HT-29 (cell line): ENCODE measurements around the gene SLC46A2. TPM values are rescaled to one million over a fixed set of nuclear protein-coding genes. Genes with fewer than 3 reads are reported as not detected.
A peak's percentile ranks its signal among the peaks of the same experiment; 100 is the strongest.

Source experiments
- DNase-seq: peaks from one replicate; pipeline ENCODE4 v3.0.0-alpha.2; 2015; ENCODE audit warnings: low spot score
- total RNA-seq: library from RNA; depleted of rRNA; stranded (reverse); fragments of >200 nt; shearing (Covaris generic); gene quantifications from 2 replicates; pipeline ENCODE4 v1.2.3, GENCODE V29; 2014

SLC46A2 gene
- total RNA-seq, 1 experiment from 2014 or later: not detected

DNA sequence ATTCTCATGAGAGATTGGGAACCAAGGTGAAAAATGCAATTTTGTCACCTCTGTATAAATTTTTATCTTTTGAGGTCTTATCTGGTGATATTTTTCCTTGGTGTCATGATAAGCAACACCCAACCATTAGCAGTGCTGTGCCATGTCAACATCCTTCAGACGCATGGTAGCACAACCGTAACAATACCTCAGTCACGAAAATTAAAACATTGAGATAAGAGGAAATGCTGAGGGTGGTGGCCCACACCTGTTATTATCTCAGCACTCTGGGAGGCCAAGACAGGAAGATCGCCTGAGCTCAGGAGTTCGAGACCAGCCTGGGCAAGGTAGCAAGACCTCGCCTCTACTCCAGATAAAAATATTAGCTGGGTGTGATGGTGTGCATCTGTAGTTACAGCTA lies 32.7 kb downstream of the SLC46A2 start:
- no peak for DNase-seq

DNA sequence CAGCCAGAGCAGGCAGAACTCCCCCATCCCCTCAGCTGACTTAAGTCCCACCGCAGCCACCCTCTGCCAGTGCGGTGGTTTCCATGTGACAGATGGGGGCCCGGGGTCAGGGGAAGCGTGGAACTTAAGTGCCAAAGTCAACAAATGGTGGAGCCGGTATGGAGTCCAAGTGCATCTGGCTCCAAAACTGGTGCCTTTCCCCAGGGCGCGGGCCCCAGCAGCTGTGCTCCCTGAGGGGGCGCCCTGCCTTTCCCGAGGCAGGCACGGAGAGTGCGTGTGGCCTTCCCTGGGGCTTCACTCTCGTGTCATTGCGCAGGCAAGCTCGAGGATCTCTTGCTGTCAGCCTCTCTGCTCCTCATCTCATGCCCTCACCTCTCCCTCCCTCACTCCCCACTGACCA lies 33.8 kb downstream of the SLC46A2 start:
- DNase-seq: no peak

DNA sequence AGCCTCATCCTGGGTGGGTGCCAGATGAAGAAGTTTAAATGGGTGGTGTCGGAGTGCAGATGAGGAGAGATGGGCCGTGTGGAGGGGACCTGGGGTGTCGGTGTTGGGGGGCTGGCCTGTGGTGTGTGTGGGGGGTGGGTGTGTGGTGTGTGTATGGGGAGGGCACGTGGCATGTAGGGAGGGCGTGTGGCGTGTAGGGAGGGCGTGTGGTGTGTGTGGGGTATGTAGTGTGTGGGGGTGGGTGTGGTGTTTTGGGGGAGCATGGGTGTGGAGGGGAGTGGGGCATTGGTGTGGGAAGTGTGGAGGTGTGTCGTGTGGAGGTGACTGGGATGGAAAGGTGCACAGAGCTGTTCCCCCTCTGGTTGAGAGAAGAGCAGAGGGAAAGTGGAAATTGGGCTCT lies 34.5 kb downstream of the SLC46A2 start:
- no peak for DNase-seq

DNA sequence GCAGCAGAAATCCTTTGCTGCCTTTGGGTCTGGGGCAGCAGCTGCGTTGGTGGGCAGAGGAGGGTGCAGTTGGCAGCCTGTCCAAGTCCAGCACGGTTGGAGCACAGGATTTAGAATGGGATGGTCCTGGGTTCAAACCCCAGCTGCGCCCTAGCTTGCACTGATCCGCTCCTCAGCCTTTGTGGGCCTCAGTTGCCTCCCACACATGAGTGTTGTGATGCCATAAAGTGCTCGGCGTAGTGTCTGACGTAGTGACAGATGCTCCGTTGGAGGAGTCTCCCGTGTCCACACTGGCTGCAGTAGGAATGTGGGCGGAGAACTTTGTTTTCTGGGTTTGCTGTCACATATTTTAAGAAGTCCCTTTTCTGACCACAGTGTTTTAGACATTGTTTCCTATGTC lies 36.0 kb downstream of the SLC46A2 start:
- DNase-seq: no peak

DNA sequence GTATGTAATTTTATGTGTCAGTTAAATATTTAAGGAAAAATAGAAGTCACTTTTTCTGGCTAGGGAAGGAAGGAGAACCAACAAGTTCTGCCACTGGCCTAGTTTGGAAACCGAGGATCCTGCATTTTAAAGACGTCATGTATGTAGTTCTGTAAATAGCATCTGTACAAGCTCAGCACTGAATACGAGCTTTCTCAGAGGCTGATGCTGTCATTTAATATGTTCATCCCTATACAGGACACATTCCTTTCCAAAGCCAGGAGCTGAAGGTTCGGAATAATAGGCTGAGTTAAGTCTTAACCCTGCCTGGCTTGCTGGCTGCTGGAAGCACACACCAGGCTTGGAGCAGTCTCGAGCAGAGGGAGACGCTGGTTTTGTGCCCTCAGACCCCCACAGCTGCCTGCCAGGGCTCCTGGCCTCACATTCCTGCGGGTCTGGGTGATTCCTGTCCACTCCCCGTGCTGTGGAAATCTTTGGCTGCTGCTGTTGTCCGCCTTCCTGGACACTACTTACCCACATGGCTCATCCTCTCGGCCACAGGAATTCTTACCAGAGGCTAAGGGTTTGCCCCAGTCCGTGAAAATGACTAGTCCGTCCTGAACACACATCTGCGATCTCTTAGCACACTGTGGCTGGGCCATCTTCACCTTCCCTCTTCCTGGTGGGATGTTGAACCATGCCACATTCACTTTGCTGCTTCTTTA lies 36.6 kb downstream of the SLC46A2 start:
- no peak for DNase-seq

DNA sequence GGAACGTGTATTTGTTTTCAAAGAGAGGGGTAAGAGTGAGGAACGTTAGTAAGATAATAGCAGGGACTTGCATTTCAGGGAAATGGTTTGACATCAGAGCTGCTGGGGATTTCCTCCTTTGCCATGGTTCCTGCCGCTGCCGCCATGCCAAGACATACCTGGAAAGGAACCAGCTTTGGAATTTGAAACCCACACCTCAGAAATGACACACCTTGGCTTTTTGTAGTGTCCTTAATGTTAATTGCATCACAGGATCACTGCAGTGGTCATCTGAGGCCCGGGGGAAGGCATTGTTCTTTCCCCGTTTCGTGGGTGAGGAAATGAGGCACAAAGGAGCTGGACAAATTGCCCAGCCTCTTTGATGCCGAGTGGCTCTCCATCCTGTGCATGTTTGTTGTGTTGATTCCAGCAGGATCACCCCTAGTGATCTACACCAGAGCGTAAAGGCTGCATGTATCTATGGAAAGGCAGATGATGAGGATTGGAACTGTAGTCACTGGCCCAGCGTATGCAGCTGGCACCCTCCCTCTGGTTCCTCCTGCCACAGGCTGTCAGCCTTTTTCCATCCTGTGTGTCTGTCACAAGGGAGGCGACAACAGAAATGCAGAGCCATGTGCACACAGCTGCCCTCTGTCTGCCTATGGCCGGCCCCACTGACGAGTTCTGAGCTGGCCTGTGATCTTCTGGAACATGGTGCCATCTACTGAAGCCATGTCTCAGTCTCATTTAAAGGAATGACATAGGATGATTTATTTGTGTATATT lies 37.8 kb downstream of the SLC46A2 start:
- no peak for DNase-seq

DNA sequence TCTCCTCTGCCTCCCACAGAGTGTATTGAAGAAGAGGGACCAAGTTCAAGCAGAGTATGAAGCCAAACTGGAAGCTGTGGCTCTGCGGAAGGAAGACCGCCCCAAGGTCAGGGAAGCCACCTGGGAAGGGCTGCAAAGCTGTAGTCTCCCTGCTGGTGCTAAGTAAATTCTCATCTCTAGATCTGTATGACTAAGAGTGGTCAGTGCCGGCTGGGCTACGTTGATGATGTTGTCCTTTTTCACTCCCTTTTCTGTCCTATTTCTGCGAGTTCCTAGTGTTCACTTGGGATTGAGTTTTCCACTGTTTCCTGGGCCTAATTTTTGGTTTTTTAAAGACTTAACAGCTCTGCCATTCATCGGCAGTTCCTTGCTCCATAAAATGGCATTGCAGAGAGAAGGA lies 39.8 kb downstream of the SLC46A2 start:
- DNase-seq: no peak

DNA sequence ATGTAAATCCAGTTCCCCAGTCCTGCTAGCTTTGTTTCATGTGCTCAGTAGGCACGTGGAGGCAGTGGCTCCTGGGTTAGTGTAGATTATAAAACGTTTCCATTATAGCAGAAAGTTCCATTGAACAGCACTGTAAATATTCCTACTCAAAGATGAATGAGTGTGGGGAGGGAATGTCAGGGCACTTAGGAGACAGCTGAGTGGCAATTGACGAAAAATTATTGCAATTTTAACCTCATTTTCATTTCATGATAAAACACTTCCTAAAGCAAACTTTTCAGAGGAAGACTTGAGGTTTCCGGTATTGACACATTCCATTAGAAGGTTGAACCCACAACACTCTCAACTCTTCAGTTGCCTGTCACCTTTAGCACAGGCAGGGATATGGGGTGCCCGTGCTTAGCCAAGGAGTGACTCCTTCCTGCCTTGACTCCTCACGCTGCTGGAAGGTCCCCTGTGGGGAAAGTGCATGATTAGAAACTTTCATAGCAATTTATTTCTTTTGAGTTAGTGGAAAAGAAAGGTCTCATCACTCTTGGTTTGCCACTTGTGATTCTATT lies 41.2 kb downstream of the SLC46A2 start:
- no peak for DNase-seq

DNA sequence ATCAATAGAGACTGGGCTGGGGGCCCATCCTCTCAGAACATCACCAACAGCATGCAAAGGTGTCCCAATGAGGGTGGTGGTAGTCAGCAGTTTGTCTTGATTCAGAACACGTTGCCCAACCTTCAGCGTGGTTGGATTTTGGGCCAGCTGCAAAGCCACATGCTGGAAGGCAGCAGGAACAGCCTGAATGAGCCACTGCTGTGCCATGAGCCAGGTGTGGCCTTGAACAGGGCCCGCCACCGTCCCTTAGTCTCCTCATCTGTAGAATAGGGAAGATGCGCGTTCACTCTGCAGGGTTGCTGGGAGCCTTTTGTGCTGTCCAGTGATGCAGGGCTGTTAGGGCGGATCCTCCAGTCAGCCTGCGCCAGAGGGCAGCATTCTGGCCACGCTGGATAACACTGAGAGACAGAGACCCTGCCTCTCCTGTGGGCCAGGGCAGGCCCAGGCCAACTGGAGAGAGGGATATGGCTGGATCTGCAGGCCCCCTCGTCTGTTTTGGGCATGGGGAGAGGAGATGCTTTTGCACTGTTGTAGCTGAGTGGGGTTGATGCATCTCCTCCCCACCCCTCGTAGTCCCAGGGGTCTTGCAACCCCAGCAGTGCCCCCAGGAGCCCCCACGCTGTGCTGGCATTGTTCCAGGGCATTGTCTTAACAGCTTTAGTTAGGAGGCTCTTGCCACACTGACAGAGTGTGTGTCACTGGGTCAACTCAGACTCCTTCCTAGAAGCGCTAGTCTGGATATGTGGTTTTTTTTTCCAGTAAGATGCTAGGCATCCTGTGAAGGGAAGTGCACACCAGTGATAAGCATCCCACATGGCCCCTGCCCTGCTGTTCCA lies 42.1 kb downstream of the SLC46A2 start:
- no peak for DNase-seq

DNA sequence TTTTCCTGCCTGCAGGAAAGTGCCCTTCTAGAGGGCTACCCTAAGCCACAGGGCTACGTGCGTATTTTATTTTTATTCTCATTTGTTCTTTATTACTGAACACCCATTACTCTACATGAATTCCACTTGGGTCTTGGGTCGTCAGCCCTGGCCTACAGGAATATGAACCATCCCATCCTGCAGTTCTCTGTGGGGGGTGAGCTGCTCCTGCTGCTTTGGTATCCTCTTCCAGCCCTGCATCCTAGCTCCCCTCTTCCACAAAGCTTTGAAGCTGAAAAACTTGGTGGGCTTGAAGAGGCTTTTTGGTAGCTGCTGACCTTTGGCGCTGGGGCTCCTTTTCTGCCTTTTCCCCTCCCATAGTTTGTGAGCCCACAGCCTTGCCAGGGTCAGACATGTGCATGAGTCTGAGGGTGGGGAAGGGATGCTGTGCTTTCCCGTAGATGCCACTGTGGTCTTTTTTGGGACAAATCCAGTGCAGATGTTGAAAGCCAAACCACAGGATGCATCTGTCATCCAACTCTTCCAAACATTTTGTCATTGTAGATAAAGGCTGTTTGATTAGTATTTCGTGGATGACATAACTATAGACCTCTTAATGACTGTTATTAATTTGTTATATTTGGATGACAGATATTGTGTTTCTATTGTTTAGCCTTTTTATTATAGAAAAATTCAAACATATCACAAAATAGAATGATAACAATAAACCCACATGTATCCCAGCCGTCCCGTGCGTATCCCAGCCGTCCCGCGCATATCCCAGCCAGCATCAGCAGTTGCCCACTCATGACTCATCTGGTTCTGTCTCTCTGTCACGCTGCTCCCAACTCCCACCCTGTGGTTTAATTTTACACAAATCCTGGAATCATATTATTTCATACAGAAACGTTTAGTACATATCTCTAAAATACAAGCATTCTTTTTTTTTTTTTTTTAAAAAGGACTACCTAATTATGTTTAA lies 43.9 kb downstream of the SLC46A2 start:
- DNase-seq: no peak

DNA sequence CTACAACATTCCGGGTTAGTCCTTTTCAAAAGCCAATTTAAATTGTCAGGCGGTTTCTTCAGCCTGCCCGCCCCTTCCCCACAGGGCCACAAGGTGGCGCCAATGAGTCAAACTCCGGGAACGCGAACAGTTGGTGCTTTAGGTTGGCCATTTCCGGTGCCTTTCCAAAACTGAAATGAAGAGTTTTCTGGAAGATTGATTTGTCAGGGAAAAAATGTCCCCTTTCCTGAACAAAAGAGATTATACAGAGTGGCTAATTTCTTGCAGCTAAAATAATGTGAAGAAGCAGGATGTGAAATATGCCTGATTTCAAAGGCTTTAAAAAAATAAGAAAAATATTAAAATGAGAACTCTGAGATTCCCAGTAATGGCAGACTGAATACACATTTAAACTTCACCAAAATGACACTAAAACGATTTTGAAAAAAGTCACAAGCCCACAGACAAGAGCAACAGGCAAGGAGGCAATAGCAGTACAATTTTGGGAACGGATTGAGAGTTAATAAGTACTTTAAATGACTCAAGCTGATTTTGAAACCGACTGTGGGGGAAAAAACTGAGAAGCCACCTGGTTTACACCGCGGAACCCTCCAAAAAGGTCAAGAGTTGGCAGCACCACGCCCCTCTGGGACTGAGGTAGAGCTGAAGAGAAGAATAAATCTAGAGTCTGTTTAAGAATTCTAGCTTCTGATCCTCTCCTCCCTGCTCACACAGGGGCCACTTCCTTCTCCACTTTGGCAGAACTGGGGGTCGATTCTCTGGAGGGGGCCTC lies 45.7 kb downstream of the SLC46A2 start:
- peak; percentile 80 for DNase-seq

DNA sequence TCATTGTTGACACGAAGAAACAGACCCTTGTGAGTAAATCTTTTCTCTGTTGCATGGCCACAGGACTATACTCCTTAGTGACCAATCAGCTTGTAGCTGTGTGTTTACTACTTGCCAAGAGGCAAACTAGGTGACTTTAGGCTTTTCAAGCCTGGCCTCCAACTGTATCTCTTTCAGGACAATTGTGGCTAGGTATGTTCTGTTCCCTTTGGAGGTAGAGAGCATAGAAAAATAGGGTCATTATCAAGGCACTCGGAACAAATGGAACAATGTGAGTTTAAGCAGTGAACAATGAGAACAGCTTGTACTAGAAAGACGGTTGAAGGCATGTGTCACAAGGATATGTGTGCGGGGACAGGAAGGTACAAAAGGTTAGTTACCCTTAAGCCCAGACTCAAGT lies 48.1 kb downstream of the SLC46A2 start:
- no peak for DNase-seq

DNA sequence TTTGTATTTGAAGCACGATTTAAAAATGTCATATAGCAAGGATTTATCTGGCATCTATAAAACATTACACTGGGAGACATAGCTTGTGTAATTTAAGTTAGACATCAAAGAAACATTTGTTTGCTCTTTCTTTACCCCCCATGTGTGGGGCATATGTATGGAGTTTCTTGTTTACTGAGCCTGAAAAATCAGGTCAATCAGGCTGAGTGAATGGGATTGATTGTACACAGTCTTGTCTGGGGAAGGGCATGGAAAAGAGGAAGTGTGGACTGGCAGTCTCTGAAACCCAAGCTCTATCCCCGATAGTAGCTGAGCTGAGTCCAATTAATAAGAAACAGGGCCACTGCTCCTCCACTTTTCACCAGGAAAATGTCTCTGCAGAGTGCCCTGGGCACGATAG lies 49.4 kb downstream of the SLC46A2 start:
- DNase-seq: no peak

DNA sequence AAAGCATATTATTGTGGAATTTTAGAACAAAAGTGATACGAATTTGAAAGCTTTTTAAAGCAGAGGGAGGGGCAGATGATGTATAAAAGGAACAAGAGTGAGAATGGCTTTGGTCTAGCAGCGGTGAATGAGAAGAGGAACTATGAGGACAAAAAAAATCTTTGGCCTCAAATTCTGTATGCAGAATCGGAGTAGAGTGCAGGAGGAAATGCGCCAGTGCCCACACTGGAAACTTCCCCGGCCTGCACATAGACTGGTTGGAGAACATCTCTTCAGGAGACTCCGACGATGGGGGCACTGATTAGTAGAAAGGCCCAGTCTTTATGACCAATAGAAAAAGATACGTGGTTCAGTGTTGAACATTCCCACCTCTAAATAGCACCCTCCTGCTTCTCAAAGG lies 51.3 kb downstream of the SLC46A2 start:
- DNase-seq: no peak

DNA sequence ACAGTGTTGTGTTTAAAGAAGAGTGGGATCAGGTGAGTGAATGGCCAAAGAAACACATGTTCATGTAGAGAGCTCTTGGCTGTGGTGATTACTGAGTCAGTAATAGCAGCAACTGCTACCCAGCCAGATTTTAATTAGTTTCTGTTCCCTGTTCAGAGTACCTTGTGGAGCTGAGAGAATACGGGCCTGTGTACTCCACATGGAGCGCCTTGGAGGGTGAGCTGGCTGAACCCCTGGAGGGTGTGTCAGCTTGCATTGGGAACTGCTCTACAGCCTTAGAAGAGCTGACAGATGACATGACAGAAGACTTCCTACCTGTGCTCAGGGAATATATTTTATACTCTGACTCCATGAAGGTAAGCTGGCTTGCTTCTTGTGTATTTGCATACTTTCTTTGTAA lies 52.3 kb downstream of the SLC46A2 start:
- DNase-seq: no peak

DNA sequence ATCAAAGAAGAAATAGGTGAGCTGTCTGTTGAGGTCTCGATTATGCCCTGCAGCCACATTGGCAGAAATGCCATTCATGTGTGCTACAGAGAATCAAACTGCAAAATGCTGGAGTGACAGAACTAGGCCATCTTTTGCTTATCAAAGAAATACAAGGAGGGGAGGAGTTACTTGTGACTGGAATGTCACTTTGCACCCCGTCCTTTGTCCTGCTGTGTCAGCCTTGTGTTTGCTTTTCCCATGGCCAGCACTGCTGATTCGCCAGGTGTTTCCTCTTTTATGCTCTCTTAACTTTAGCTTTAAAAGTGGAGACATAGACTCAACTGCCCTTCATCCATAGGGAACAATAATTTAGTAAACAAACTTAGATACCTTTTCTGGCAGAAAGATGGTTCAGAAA lies 54.3 kb downstream of the SLC46A2 start:
- DNase-seq: peak; percentile 32

DNA sequence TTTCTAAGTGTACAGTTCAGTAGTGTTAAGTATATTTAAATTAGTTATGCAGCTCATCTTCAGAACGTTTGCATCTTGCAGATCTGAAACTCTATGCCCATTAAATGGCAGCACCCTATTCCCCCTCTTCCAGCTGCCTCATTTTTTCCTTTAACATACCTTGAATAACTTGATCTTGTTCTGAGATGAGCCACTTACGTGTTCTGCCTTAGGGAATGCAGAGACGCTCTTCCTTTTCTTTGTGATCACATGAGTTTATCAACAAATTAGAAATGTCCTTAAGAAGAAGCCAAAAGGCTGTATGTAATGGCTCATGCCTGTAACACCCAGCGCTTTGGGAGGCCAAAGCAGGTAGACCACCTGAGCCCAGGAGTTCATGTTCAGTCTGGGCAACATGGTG lies 57.6 kb downstream of the SLC46A2 start:
- no peak for DNase-seq

DNA sequence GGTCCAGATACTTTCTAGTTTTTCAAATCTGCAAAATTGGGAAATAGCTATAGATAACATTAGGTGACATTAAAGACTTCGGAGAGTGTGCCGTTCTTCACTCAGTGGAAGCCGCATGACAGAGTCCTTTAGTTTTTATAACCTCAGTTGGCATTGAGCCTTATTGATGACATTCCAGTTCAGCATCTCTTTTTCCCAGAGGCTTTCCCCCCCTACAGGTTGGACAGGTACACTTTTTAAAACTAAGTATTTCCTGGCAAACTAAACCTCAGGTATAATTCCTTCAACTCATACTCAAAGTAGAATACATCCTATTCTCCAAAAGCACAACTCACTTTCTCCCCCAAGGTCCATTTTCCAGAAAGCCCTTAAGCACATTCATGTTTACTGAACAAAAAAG lies 58.7 kb downstream of the SLC46A2 start:
- no peak for DNase-seq

DNA sequence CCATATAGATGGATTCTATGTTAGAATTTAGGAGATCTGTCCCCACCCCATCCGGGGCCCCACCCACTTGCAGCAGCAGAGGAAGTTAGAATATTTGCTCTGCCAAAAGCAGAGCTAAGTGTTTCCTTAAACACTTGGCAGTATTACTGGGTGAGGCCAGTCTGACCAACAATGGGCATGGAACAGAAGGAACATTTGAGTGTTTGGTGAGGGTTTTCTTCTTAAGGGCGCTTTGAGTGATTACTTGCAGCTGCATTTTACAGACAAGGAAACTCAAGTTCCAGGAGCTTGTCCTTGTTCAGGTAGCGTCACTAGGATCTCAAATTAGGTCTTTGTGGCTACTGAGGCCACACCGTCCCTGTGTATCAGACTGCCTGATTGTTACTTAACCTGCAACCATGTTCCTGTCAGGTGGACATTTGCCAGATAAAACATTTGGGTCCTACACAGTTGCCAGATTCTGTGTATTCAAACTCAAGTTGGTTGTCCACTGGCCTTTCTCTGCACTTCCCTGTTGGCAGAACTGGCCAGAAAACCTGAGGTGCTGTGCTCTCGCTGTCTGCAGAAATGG lies 59.3 kb downstream of the SLC46A2 start:
- DNase-seq: no peak
